Measurements from ENCODE around the gene NXPH3. TPM values are rescaled to one million over a fixed set of nuclear protein-coding genes. Genes with fewer than 3 reads are reported as not detected.

The NXPH3 gene
- total RNA-seq, 3 donors from 2014 or later, result 3.5 to 7.5 (median 4.5) TPM

- Histone ChIP-seq H3K27me3 (no peaks in the 10 kb centered on the region), H3K27ac (no peak overlapping the region), H3K9me3 (no peaks in the 10 kb centered on the region), H3K36me3 (no peaks in the 10 kb centered on the region), H3K4me1 (no peaks in the 10 kb centered on the region), H3K4me3 (no peak overlapping the region)
- TF ChIP-seq POLR2AphosphoS5 (IDR thresholded peaks at IDR 0.05), result no peak
- TF ChIP-seq CTCF (IDR thresholded peaks at IDR 0.05), result no peak
- TF ChIP-seq POLR2A (IDR thresholded peaks at IDR 0.05), result no peak
- intact Hi-C loops (cut with DNase I; ENCODE audit: low total_unique reads), result no loop called here
- DNase-seq (ENCODE audit: low spot score in 2 of 2), result no peak
Observed at GRCh38 chr17:49582789-49583188, 7.1 kb downstream of the NXPH3 start.

GRCh38 chr17:49583226-49583625 is 7.6 kb downstream of the NXPH3 start:
- Histone ChIP-seq H3K9me3 (no peaks in the 10 kb centered on the region), H3K36me3 (no peaks in the 10 kb centered on the region), H3K27ac (no peak overlapping the region), H3K27me3 (no peaks in the 10 kb centered on the region), H3K4me3 (no peak overlapping the region), H3K4me1 (no peaks in the 10 kb centered on the region)
- TF ChIP-seq POLR2AphosphoS5 (IDR thresholded peaks at IDR 0.05), result no peak
- TF ChIP-seq CTCF (IDR thresholded peaks at IDR 0.05), result no peak
- TF ChIP-seq POLR2A (IDR thresholded peaks at IDR 0.05), result no peak
- intact Hi-C loops (cut with DNase I; ENCODE audit: low total_unique reads), result no loop called here
- DNase-seq (ENCODE audit: low spot score in 2 of 2), result no peak

GRCh38 chr17:49583889-49584288 is 8.2 kb downstream of the NXPH3 start:
- Histone ChIP-seq H3K4me3 (no peak overlapping the region), H3K27ac (no peak overlapping the region), H3K4me1 (no peaks in the 10 kb centered on the region), H3K9me3 (no peaks in the 10 kb centered on the region), H3K36me3 (no peaks in the 10 kb centered on the region), H3K27me3 (no peaks in the 10 kb centered on the region)
- TF ChIP-seq CTCF (IDR thresholded peaks at IDR 0.05), result no peak
- no peak for TF ChIP-seq POLR2AphosphoS5 (IDR thresholded peaks at IDR 0.05)
- TF ChIP-seq POLR2A (IDR thresholded peaks at IDR 0.05), result no peak
- intact Hi-C loops (cut with DNase I; ENCODE audit: low total_unique reads), result no loop called here
- DNase-seq (ENCODE audit: low spot score in 2 of 2), result no peak

- Histone ChIP-seq H3K27ac (no peak overlapping the region), H3K27me3 (no peaks in the 10 kb centered on the region), H3K9me3 (no peaks in the 10 kb centered on the region), H3K4me1 (no peaks in the 10 kb centered on the region), H3K36me3 (no peaks in the 10 kb centered on the region), H3K4me3 (no peak overlapping the region)
- DNase-seq (ENCODE audit: low spot score in 2 of 2), result no peak
- intact Hi-C loops (cut with DNase I; ENCODE audit: low total_unique reads), result no loop called here
- TF ChIP-seq POLR2AphosphoS5 (IDR thresholded peaks at IDR 0.05), result no peak
- no peak for TF ChIP-seq POLR2A (IDR thresholded peaks at IDR 0.05)
- no peak for TF ChIP-seq CTCF (IDR thresholded peaks at IDR 0.05)
Observed at GRCh38 chr17:49585422-49586027, 9.9 kb downstream of the NXPH3 start.

- no peaks in the 10 kb centered on the region for H3K4me1 ChIP-seq
- peak in 1 of 2 donors; percentile 33 for DNase-seq (ENCODE audit: low spot score in 2 of 2)
- TF ChIP-seq CTCF (IDR thresholded peaks at IDR 0.05), result no peak
- TF ChIP-seq POLR2AphosphoS5 (IDR thresholded peaks at IDR 0.05), result no peak
- no peak for TF ChIP-seq POLR2A (IDR thresholded peaks at IDR 0.05)
- H3K36me3 ChIP-seq, result no peaks in the 10 kb centered on the region
- no peak overlapping the region for H3K4me3 ChIP-seq
- no peaks in the 10 kb centered on the region for H3K9me3 ChIP-seq
- intact Hi-C loops (cut with DNase I; ENCODE audit: low total_unique reads), result no loop called here
- H3K27me3 ChIP-seq, result no peaks in the 10 kb centered on the region
- H3K27ac ChIP-seq, result no peak overlapping the region
Observed at GRCh38 chr17:49587366-49588073, 11.8 kb downstream of the NXPH3 start.
